IMR-90 (cell line): ENCODE measurements around the gene MINDY3.

Experiments
- BHLHE40 ChIP-seq: fragments of 150-350 bp; IDR thresholded peaks from 2 replicates; pipeline ENCODE4 v1.6.1; 2016; ENCODE audit warnings: mild to moderate bottlenecking, low read depth, low read length
- FOS ChIP-seq: fragments of 150-350 bp; IDR thresholded peaks from 2 replicates; pipeline ENCODE4 v1.6.1; 2016; ENCODE audit warnings: low read depth, low read length
- MAZ ChIP-seq: IDR thresholded peaks from 2 replicates; pipeline ENCODE4 v1.6.1; 2012; ENCODE audit warnings: low read depth, mild to moderate bottlenecking, low read length, improper control_type of control experiment, moderate library complexity, borderline replicate concordance
- POLR2A ChIP-seq: IDR thresholded peaks from 2 replicates; pipeline ENCODE4 v1.6.1; 2012; ENCODE audit warnings: mild to moderate bottlenecking, low read depth, low read length
- RAD21 ChIP-seq: IDR thresholded peaks from 2 replicates; pipeline ENCODE4 v1.6.1; 2012; ENCODE audit warnings: low read length, improper control_type of control experiment
- TF ChIP-seq, protein P1 (sequence below): conservative IDR thresholded peaks from 2 replicates; pipeline ENCODE4 v1.5.1; 2012; ENCODE audit warnings: mild to moderate bottlenecking, low read depth, low read length, improper control_type of control experiment

DNA sequence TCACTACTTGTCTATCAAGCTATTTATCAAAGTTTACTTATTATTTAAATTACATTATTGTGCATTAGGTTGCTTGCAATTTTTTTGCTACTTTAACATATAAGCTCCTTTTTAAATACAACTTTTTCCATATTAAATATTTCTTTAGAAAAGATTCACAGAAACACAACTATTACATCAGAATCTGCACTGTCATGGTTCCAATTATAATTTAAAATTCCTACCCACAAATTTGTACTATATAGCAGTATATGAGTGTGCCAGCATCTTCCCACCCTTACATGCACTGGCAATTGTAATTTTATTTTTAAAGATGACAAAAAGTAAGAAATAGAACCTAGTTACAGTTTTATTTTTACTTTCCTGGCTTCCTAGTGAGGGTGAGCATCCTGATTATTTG lies 15.8 kb downstream of the MINDY3 start:
- TF ChIP-seq, protein P1, sequence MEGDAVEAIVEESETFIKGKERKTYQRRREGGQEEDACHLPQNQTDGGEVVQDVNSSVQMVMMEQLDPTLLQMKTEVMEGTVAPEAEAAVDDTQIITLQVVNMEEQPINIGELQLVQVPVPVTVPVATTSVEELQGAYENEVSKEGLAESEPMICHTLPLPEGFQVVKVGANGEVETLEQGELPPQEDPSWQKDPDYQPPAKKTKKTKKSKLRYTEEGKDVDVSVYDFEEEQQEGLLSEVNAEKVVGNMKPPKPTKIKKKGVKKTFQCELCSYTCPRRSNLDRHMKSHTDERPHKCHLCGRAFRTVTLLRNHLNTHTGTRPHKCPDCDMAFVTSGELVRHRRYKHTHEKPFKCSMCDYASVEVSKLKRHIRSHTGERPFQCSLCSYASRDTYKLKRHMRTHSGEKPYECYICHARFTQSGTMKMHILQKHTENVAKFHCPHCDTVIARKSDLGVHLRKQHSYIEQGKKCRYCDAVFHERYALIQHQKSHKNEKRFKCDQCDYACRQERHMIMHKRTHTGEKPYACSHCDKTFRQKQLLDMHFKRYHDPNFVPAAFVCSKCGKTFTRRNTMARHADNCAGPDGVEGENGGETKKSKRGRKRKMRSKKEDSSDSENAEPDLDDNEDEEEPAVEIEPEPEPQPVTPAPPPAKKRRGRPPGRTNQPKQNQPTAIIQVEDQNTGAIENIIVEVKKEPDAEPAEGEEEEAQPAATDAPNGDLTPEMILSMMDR, result no peak
- no peak for TF ChIP-seq RAD21
- TF ChIP-seq POLR2A, result no peak
- no peak for TF ChIP-seq MAZ
- TF ChIP-seq FOS, result no peak
- no peak for TF ChIP-seq BHLHE40
